Loucy (cell line): ENCODE measurements around the gene NLRC5.

Source experiments
- H2AFZ ChIP-seq: fragments of 200-600 bp; sonication (generic); 2 replicates; pipeline ENCODE4 v1.6.0; 2016; ENCODE audit warnings: antibody characterized with exemption, mild to moderate bottlenecking, low read length, moderate library complexity
- H3F3A ChIP-seq: fragments of 200-600 bp; 2 replicates; pipeline ENCODE4 v1.6.0; 2016; ENCODE audit warnings: antibody characterized with exemption, low read depth, mild to moderate bottlenecking
- H3K27me3 ChIP-seq: fragments of 200-600 bp; sonication (generic); 2 replicates; pipeline ENCODE4 v1.6.1; 2014; ENCODE audit warnings: low read length, mild to moderate bottlenecking; ENCODE audit not compliant: insufficient read depth, poor library complexity, severe bottlenecking
- H3K36me3 ChIP-seq: fragments of 200-600 bp; sonication (generic); 2 replicates; pipeline ENCODE4 v1.6.1; 2016; ENCODE audit warnings: low read length; ENCODE audit not compliant: insufficient read depth
- H3K4me1 ChIP-seq: fragments of 200-600 bp; sonication (generic); 2 replicates; pipeline ENCODE4 v1.5.1; 2014; ENCODE audit warnings: low read length, mild to moderate bottlenecking; ENCODE audit not compliant: insufficient read depth, poor library complexity, severe bottlenecking
- H3K4me2 ChIP-seq: fragments of 200-600 bp; sonication (generic); 2 replicates; pipeline ENCODE4 v1.6.0; 2014; ENCODE audit warnings: antibody characterized with exemption, low read length, low read depth, mild to moderate bottlenecking; ENCODE audit not compliant: poor library complexity, severe bottlenecking
- H3K4me3 ChIP-seq: fragments of 200-600 bp; sonication (generic); 2 replicates; pipeline ENCODE4 v1.5.1; 2014; ENCODE audit warnings: low read length, mild to moderate bottlenecking, mixed read lengths; ENCODE audit not compliant: poor library complexity, severe bottlenecking
- H3K79me2 ChIP-seq: fragments of 200-600 bp; sonication (generic); 2 replicates; pipeline ENCODE4 v1.6.1; 2014; ENCODE audit warnings: low read length; ENCODE audit not compliant: insufficient read depth
- H3K9ac ChIP-seq: fragments of 200-600 bp; sonication (generic); 2 replicates; pipeline ENCODE4 v1.6.0; 2014; ENCODE audit warnings: mild to moderate bottlenecking, low read depth, low read length, moderate library complexity; ENCODE audit not compliant: poor library complexity, severe bottlenecking
- H3K9me2 ChIP-seq: fragments of 200-600 bp; sonication (generic); replicated peaks from 2 replicates; pipeline ENCODE4 v1.6.1; 2016; ENCODE audit warnings: low read depth, low read length, mixed read lengths
- H3K9me3 ChIP-seq: fragments of 200-600 bp; sonication (generic); 2 replicates; pipeline ENCODE4 v1.6.1; 2014; ENCODE audit warnings: mild to moderate bottlenecking, antibody characterized with exemption, low read length, low read depth; ENCODE audit not compliant: insufficient read depth
- H4K20me1 ChIP-seq: fragments of 200-600 bp; sonication (generic); 2 replicates; pipeline ENCODE4 v1.6.0; 2014; ENCODE audit warnings: antibody characterized with exemption, low read length, mild to moderate bottlenecking; ENCODE audit not compliant: insufficient read depth, poor library complexity, severe bottlenecking
- EZH2phosphoT487 ChIP-seq: fragments of 200-600 bp; IDR thresholded peaks from 2 replicates; pipeline ENCODE4 v1.6.1; 2018; ENCODE audit warnings: antibody characterized with exemption, mild to moderate bottlenecking, moderate library complexity, borderline replicate concordance
- TF ChIP-seq, protein P1 (sequence below): fragments of 200-600 bp; sonication (generic); conservative IDR thresholded peaks from 2 replicates; pipeline ENCODE4 v1.5.1; 2014; ENCODE audit warnings: mild to moderate bottlenecking, antibody characterized with exemption, low read length

The NLRC5 gene

DNA sequence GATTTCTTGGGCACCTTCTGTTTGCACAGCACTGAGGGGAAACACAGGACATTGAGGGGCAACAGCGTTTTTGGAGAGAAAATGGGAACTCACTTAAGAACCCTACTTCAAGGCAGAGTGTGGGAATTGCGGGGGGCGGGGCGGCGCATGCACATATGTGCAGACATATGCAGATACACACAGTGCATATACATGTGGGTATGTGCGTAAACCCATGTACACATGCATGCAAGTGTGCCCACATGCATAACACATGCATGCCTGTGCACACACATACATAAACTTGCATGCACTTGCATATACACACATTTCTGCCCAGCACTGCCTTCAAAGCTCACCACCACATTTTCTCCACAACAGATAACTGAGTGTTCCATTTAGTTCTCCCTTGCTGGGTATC lies 32.4 kb downstream of the NLRC5 start:
- Histone ChIP-seq H4K20me1 (no peaks in the 10 kb centered on the region), H3K4me1 (no peaks in the 10 kb centered on the region), H3K9me3 (no peaks in the 10 kb centered on the region), H3K9ac (no peak overlapping the region), H3F3A (no peaks in the 10 kb centered on the region), H3K36me3 (peaks cover 72% of the 10 kb centered on the region), H2AFZ (no peak overlapping the region), H3K4me2 (no peak overlapping the region), H3K79me2 (no peaks in the 10 kb centered on the region; the same call in 1 of the 2 replicates), H3K9me2 (no peaks in the 10 kb centered on the region), H3K4me3 (no peak overlapping the region), H3K27me3 (no peaks in the 10 kb centered on the region)
- TF ChIP-seq, protein P1, sequence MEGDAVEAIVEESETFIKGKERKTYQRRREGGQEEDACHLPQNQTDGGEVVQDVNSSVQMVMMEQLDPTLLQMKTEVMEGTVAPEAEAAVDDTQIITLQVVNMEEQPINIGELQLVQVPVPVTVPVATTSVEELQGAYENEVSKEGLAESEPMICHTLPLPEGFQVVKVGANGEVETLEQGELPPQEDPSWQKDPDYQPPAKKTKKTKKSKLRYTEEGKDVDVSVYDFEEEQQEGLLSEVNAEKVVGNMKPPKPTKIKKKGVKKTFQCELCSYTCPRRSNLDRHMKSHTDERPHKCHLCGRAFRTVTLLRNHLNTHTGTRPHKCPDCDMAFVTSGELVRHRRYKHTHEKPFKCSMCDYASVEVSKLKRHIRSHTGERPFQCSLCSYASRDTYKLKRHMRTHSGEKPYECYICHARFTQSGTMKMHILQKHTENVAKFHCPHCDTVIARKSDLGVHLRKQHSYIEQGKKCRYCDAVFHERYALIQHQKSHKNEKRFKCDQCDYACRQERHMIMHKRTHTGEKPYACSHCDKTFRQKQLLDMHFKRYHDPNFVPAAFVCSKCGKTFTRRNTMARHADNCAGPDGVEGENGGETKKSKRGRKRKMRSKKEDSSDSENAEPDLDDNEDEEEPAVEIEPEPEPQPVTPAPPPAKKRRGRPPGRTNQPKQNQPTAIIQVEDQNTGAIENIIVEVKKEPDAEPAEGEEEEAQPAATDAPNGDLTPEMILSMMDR: no peak
- no peak for TF ChIP-seq EZH2phosphoT487

DNA sequence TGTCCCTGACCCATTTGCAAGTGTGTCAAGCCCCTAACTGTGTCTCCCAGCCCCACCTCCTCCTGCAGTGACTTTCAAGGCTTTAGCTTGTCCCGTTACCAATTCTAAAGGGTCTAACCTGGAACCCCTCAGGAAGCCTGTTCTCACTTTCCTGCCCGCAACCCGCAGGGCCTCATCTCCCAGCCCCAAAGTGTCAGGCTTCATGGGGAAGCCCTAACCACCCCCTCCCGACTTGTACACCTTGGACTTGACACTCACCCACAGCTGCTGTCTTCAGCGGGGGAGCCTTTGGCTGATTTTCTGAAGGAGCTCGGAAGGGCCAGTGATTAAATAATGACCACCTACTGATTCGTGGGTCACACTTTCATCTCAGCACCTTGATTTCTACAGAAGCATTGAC lies 33.1 kb downstream of the NLRC5 start:
- Histone ChIP-seq H3K36me3 (peaks cover 65% of the 10 kb centered on the region), H3K4me1 (no peaks in the 10 kb centered on the region), H2AFZ (no peak overlapping the region), H4K20me1 (no peaks in the 10 kb centered on the region), H3K9ac (no peak overlapping the region), H3K9me2 (no peaks in the 10 kb centered on the region), H3K27me3 (no peaks in the 10 kb centered on the region), H3K79me2 (no peaks in the 10 kb centered on the region), H3F3A (no peaks in the 10 kb centered on the region), H3K9me3 (no peaks in the 10 kb centered on the region), H3K4me3 (no peak overlapping the region), H3K4me2 (no peak overlapping the region)
- TF ChIP-seq, protein P1: no peak
- no peak for TF ChIP-seq EZH2phosphoT487

DNA sequence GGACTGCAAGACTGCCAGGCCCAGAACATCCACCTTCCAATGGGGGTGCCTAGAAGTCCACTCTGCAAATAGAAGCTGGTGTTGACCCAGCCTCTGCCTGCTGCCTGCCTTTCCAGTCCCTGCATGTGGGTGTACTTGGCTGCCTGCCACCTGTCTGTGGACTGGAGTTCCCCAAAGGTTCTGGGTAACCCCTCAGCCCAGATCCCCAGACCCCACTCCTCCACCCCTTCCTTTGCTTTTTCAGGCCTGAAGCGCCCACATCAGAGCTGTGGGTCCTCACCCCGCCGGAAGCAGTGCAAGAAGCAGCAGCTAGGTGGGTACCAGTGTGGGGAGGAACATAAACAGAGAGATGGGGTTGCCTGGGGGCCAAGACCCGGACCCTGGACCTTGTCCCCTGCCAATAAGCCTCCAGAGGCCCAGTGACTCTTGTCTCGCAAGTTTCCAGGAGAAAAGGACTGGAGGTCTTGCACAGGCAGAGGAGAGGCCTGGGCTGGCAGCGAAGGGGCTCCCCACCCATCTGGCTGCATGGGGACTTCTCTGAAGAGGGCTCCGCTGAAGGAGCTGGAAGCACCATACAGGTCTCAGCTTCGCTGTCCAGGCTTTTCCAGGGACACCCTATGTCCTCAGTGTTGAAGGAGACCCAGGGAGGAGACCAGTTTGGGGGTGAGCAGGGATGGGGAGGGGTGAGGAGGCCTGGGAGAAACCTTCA lies 34.3 kb downstream of the NLRC5 start:
- H3K4me2 ChIP-seq: no peak overlapping the region
- no peak overlapping the region for H3K4me3 ChIP-seq
- no peak overlapping the region for H2AFZ ChIP-seq
- H3K36me3 ChIP-seq: peaks cover 52% of the 10 kb centered on the region; the same call in 1 of the 2 replicates
- H3K79me2 ChIP-seq: no peaks in the 10 kb centered on the region
- no peaks in the 10 kb centered on the region for H3K9me3 ChIP-seq
- H4K20me1 ChIP-seq: no peaks in the 10 kb centered on the region
- no peaks in the 10 kb centered on the region for H3K4me1 ChIP-seq
- no peak overlapping the region for H3K9ac ChIP-seq
- H3F3A ChIP-seq: no peaks in the 10 kb centered on the region
- TF ChIP-seq, protein P1: no peak
- no peak for TF ChIP-seq EZH2phosphoT487
- H3K9me2 ChIP-seq: no peaks in the 10 kb centered on the region
- H3K27me3 ChIP-seq: no peaks in the 10 kb centered on the region
